ENCODE measurements around the gene CYSRT1. TPM values are rescaled to one million over a fixed set of nuclear protein-coding genes. Genes with fewer than 3 reads are reported as not detected.
A peak's percentile ranks its signal among the peaks of the same experiment; 100 is the strongest.

CYSRT1 gene
- total RNA-seq, 4 donors from 2014 or later = 0.94 to 2.3 (median 1.3) TPM; not detected in 1

DNA sequence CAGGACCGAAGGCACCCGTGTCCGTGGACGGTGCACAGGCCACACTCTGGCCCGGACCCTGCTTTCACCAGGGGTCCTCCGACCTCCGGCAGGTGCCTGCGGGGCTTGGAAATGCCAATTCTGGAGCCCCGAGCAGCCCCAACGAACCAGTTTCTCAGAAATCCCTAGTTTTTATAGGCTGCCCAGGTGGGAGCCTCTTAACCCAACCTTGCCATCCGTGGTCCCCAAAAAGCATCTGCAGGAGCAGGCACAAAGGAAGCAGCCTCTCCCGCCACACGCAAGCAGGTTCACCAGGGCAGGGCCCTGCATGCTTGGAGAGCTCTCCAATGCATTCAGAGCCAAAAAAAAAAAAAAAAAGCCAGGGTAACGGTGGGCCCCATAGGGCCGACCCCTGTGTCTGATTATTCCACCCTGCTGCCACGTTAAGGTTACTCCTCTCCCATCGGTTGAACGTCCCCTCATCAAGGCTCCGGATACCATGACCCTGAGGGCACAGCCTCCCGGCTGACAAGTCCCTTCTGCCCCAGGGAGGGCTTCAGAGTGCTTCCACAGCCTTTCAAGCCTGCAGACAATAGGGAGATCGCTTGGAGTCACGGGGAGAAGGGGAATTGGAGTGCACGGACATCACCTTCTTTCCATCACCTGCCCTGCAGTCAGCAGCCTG lies 23.6 kb upstream of the CYSRT1 start:
- 21 to 32% methylated on average over 14 to 17 of the region's 23 CpGs for WGBS, 2 donors

DNA sequence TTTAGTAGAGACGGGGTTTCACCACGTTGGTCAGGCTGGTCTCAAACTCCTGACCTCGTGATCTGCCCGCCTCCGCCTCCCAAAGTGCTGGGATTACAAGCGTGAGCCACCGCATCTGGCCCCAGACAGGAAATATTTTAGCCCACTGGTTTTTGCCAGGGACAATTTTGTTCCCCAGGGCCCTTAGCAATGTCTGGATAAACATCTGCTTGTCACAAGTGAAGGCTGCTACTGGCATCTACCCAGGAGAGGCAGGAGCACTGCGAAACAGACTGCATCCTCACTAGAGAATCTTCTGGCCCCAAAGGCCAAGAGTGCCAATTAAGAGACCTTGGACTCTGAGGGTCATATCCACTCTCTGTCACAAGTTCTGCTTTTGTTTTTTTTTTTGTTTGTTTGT lies 22.0 kb upstream of the CYSRT1 start:
- 79 to 95% methylated on average over 7 to 8 of the region's 8 CpGs for WGBS, 2 donors
- TF ChIP-seq, protein P1, sequence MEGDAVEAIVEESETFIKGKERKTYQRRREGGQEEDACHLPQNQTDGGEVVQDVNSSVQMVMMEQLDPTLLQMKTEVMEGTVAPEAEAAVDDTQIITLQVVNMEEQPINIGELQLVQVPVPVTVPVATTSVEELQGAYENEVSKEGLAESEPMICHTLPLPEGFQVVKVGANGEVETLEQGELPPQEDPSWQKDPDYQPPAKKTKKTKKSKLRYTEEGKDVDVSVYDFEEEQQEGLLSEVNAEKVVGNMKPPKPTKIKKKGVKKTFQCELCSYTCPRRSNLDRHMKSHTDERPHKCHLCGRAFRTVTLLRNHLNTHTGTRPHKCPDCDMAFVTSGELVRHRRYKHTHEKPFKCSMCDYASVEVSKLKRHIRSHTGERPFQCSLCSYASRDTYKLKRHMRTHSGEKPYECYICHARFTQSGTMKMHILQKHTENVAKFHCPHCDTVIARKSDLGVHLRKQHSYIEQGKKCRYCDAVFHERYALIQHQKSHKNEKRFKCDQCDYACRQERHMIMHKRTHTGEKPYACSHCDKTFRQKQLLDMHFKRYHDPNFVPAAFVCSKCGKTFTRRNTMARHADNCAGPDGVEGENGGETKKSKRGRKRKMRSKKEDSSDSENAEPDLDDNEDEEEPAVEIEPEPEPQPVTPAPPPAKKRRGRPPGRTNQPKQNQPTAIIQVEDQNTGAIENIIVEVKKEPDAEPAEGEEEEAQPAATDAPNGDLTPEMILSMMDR (IDR thresholded peaks at IDR 0.05) = no peak
- no peak for TF ChIP-seq POLR2A (IDR thresholded peaks at IDR 0.05)
- intact Hi-C loops (cut with DNase I) = no loop called here
- no peak for DNase-seq
- Histone ChIP-seq H3K4me3 (replicated peaks in 1 of 3) (no peak overlapping the region), H3K9me3 (no peaks in the 10 kb centered on the region), H3K27ac (no peak overlapping the region), H3K36me3 (no peaks in the 10 kb centered on the region), H3K4me1 (peaks cover 47 to 66% of the 10 kb centered on the region in 2 donors), H3K27me3 (no peaks in the 10 kb centered on the region)

More for the DNA sequence above, 23.6 kb upstream of the CYSRT1 start:
- peaks cover 42 to 66% of the 10 kb centered on the region in 2 donors for H3K4me1 ChIP-seq
- peak overlapping the region; percentile 30 to 71 (median 52) for H3K27ac ChIP-seq
- intact Hi-C loops (cut with DNase I) = no loop called here
- no peaks in the 10 kb centered on the region for H3K36me3 ChIP-seq
- H3K4me3 ChIP-seq (replicated peaks in 1 of 3) = peak overlapping the region; percentile 11 to 57 (median 57)
- H3K9me3 ChIP-seq = no peaks in the 10 kb centered on the region
- DNase-seq = no peak
- no peak for TF ChIP-seq POLR2A (IDR thresholded peaks at IDR 0.05)
- no peaks in the 10 kb centered on the region for H3K27me3 ChIP-seq

DNA sequence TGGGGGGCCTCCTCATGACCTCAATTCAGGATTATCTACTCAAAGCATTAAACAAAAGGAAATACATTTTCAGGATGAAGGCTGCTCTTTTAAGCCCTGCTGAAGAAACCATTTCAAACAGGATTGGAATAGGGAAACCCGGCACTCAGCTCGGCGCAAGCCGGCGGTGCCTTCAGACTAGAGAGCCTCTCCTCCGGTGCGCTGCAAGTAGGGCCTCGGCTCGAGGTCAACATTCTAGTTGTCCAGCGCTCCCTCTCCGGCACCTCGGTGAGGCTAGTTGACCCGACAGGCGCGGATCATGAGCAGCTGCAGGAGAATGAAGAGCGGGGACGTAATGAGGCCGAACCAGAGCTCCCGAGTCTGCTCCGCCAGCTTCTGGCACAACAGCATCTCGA lies 20.2 kb upstream of the CYSRT1 start:
- Histone ChIP-seq H3K27ac (peak overlapping the region in 1 of 3 donors; percentile 48), H3K9me3 (no peaks in the 10 kb centered on the region), H3K4me3 (replicated peaks in 1 of 3) (peak overlapping the region; percentile 74 to 99 (median 81)), H3K4me1 (peaks cover 30 to 49% of the 10 kb centered on the region in 2 donors), H3K36me3 (no peaks in the 10 kb centered on the region), H3K27me3 (no peaks in the 10 kb centered on the region)
- TF ChIP-seq POLR2A (IDR thresholded peaks at IDR 0.05) = no peak
- TF ChIP-seq, protein P1 (IDR thresholded peaks at IDR 0.05) = no peak
- DNase-seq = no peak
- 15 to 24% methylated on average over 9 to 17 of the region's 21 CpGs for WGBS, 2 donors
- intact Hi-C loops (cut with DNase I) = no loop called here

DNA sequence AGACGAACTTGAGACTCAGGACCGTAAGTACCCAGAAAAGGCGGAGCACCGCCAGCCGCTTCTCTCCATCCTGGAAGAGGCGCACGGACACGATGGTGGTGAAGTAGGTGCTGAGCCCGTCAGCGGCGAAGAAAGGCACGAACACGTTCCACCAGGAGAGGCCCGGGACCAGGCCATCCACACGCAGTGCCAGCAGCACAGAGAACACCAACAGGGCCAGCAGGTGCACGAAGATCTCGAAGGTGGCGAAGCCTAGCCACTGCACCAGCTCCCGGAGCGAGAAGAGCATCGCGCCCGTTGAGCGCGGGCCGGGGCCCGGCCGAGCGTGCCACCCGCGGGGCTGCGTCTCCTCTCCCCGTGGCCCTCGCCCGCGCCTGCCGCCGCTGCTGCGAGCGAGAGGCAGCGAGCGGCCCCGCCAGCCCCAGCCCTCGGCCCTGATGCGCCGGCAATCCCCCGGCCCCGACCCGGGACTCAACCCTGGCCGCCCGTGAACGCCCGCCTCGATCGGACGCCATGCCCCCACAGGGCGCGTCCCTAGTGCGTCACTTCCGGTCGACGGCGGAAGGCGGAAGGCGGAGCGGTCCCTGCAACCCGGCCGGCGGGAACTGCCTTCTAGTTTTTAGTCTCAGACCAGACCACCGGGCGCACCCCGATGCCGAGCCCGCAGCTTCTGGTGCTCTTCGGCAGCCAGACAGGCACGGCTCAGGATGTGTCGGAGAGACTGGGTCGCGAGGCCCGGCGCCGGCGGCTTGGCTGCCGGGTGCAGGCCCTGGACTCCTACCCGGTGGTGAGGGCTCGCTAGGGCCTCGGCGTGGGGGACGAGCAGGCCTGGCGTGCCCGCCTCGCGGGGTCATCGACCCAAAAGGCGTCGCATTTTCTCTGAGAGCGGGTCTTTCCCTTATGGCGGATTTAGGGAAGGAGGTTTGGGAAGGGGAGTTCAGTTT lies 19.6 kb upstream of the CYSRT1 start, which contains the start of the genes NDOR1 and TMEM203:
TSS of gene NDOR1 (plus strand) at position 575 of the 944 bp plus-strand sequence. CDS start at position 653, 78 bp downstream.
TSS of gene TMEM203 (minus strand) at position 523 of the 944 bp plus-strand sequence. CDS start at position 289, 234 bp downstream.
- TF ChIP-seq POLR2A (IDR thresholded peaks at IDR 0.05) = peak; percentile 61 to 82
- TF ChIP-seq, protein P1 (IDR thresholded peaks at IDR 0.05) = no peak
- 0 to 1% methylated on average over 5 to 20 of the region's 98 CpGs for WGBS, 2 donors
- Histone ChIP-seq H3K27me3 (no peaks in the 10 kb centered on the region), H3K4me3 (replicated peaks in 1 of 3) (peak within 1 kb of the TSS; percentile 74 to 99 (median 81)), H3K27ac (peak within 1 kb of the TSS; percentile 41 to 73 (median 48)), H3K4me1 (peaks cover 30 to 47% of the 10 kb centered on the region in 2 donors), H3K9me3 (no peaks in the 10 kb centered on the region), H3K36me3 (no peaks in the 10 kb centered on the region)
- intact Hi-C loops (cut with DNase I) = no loop called here
- DNase-seq = peak; percentile 87 to 92

DNA sequence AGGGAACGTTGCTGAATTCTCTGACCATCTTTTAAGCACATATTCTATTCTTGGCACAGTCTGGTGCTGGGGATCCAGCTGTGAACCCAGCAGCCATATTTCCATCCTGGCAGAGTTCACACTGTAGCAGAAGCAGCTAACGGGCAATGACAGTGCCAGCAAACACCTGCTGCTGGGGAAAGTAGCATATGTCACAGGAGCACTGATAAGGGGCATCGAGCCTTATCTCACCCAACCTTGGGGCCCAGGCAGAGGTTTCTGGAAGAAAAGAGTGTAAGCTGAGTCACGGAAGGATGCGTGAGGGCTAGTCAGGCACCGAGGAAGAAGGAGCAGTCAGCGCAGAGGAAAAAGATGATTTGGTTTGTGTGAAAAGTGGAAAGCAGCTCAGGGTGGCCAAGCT lies 18.4 kb upstream of the CYSRT1 start:
- Histone ChIP-seq H3K36me3 (no peaks in the 10 kb centered on the region), H3K4me1 (peaks cover 30 to 42% of the 10 kb centered on the region in 2 donors), H3K27me3 (no peaks in the 10 kb centered on the region), H3K4me3 (replicated peaks in 1 of 3) (no peak overlapping the region), H3K9me3 (no peaks in the 10 kb centered on the region), H3K27ac (no peak overlapping the region)
- DNase-seq = no peak
- intact Hi-C loops (cut with DNase I) = no loop called here
- 80 to 84% methylated on average over 7 of the region's 7 CpGs for WGBS, 2 donors
- TF ChIP-seq, protein P1 (IDR thresholded peaks at IDR 0.05) = no peak
- no peak for TF ChIP-seq POLR2A (IDR thresholded peaks at IDR 0.05)
